ENCODE results near the gene BEAN1. TPM values are rescaled to one million over a fixed set of nuclear protein-coding genes. Genes with fewer than 3 reads are reported as not detected.

Gene BEAN1
- total and polyA plus RNA-seq, 9 of the 15 experiments (the other 6 are each of a cell fraction or from before 2014, with no cell fraction given), result not detected

GRCh38 chr16:66408163-66409048, 18.7 kb upstream of the BEAN1 start:
- Histone ChIP-seq H3K9ac (ENCODE audit: insufficient read depth in 1 of 2, low read depth in 2 of 2, low read length in 2 of 2) (no peak overlapping the region), H4K20me1 (replicated peaks; ENCODE audit: control insufficient read depth, insufficient read depth, low read length) (0 out of 2 replicates have a peak, but pooled peaks cover 7% of the 10 kb centered on the region), H3K9me1 (ENCODE audit: control insufficient read depth, insufficient read depth, low read length) (no peaks in the 10 kb centered on the region), H3K79me2 (ENCODE audit: control insufficient read depth, insufficient read depth, low read length) (no peaks in the 10 kb centered on the region), H3K27ac (ENCODE audit: extremely low read depth, low read depth, low read length) (no peak overlapping the region), H3K4me2 (ENCODE audit: insufficient read depth, low read length) (peak overlapping the region; percentile 26), H3K9me3 (replicated peaks; ENCODE audit: control insufficient read depth, insufficient read depth, low read depth, low read length) (no peaks in the 10 kb centered on the region), H2AFZ (ENCODE audit: low read depth, low read length) (peak overlapping the region; percentile 60), H3K4me3 (no peak overlapping the region), H3K4me1 (replicated peaks in 1 of 2; ENCODE audit: control insufficient read depth in 2 of 2, insufficient read depth in 2 of 2, low read length in 2 of 2) (peaks cover 0 to 8% of the 10 kb centered on the region in 2 experiments; a peak in 3 of 5 replicates), H3K36me3 (ENCODE audit: control insufficient read depth, insufficient read depth, low read length) (no peaks in the 10 kb centered on the region), H3K27me3 (ENCODE audit: control insufficient read depth in 2 of 2, insufficient read depth in 2 of 2, low read length in 2 of 2) (peaks cover under 1 to 14% of the 10 kb centered on the region in 2 experiments; a peak in 3 of 5 replicates)
- DNase-seq (ENCODE audit: extremely low read depth in 1 of 4, low spot score in 3 of 4) (peak in 1 of 4 experiments; percentile 16), ATAC-seq (peak; percentile 52), FAIRE-seq (peak; percentile 15)
- WGBS (ENCODE audit: insufficient coverage, low coverage, missing lambda C conversion rate), result 2% methylated on average over 5 of the region's 5 CpGs
- no TSS peak for BruUV-seq (replicated peaks)
- in situ Hi-C loops (cut with MboI), result loop anchor here (5.0 to 10.0 kb wide), 3 partner anchors 79 to 456 kb away; no protein-coding TSS in a partner anchor
- ChIA-PET POLR2A (no interaction called here), CTCF (ENCODE audit: low intra/inter-chr PET ratio) (interaction anchor here (2.5 kb wide), 1 partner anchor 181 kb away, joined by 22 read pairs; no protein-coding TSS in a partner anchor)
- intact Hi-C loops (cut with micrococcal nuclease), result loop anchor here (5.0 to 10.0 kb wide), 3 partner anchors 199 to 519 kb away; partner anchors contain the start of gene RRAD
- TF ChIP-seq FOSL1 (tag; conservative IDR thresholded peaks at IDR 0.05), result peak; percentile 47; the same call in 1 of the 2 replicates
- TF ChIP-seq, protein P1, sequence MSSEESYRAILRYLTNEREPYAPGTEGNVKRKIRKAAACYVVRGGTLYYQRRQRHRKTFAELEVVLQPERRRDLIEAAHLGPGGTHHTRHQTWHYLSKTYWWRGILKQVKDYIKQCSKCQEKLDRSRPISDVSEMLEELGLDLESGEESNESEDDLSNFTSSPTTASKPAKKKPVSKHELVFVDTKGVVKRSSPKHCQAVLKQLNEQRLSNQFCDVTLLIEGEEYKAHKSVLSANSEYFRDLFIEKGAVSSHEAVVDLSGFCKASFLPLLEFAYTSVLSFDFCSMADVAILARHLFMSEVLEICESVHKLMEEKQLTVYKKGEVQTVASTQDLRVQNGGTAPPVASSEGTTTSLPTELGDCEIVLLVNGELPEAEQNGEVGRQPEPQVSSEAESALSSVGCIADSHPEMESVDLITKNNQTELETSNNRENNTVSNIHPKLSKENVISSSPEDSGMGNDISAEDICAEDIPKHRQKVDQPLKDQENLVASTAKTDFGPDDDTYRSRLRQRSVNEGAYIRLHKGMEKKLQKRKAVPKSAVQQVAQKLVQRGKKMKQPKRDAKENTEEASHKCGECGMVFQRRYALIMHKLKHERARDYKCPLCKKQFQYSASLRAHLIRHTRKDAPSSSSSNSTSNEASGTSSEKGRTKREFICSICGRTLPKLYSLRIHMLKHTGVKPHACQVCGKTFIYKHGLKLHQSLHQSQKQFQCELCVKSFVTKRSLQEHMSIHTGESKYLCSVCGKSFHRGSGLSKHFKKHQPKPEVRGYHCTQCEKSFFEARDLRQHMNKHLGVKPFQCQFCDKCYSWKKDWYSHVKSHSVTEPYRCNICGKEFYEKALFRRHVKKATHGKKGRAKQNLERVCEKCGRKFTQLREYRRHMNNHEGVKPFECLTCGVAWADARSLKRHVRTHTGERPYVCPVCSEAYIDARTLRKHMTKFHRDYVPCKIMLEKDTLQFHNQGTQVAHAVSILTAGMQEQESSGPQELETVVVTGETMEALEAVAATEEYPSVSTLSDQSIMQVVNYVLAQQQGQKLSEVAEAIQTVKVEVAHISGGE (CRISPR knock-in tag; IDR thresholded peaks at IDR 0.05), result peak in 2 of 3 experiments; percentile 61 to 91; a peak in 4 of 6 replicates
- no peak for TF ChIP-seq CEBPG (CRISPR knock-in tag; IDR thresholded peaks at IDR 0.05)
- no peak for TF ChIP-seq CEBPG (tag; conservative IDR thresholded peaks at IDR 0.05 in 1 of 2, IDR thresholded peaks at IDR 0.05 in 1 of 2)
- TF ChIP-seq SIN3B (IDR thresholded peaks at IDR 0.05; ENCODE audit: low read depth), result no peak
- TF ChIP-seq, protein P2, sequence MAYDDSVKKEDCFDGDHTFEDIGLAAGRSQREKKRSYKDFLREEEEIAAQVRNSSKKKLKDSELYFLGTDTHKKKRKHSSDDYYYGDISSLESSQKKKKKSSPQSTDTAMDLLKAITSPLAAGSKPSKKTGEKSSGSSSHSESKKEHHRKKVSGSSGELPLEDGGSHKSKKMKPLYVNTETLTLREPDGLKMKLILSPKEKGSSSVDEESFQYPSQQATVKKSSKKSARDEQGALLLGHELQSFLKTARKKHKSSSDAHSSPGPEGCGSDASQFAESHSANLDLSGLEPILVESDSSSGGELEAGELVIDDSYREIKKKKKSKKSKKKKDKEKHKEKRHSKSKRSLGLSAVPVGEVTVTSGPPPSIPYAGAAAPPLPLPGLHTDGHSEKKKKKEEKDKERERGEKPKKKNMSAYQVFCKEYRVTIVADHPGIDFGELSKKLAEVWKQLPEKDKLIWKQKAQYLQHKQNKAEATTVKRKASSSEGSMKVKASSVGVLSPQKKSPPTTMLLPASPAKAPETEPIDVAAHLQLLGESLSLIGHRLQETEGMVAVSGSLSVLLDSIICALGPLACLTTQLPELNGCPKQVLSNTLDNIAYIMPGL (CRISPR knock-in tag; IDR thresholded peaks at IDR 0.05), result no peak
- no peak for TF ChIP-seq UBTF (IDR thresholded peaks at IDR 0.05; ENCODE audit: borderline replicate concordance in 1 of 2, low read depth in 2 of 2, low read length in 2 of 2)
- peak; percentile 6 for TF ChIP-seq MEIS2 (IDR thresholded peaks at IDR 0.05; ENCODE audit: partially characterized antibody)
- TF ChIP-seq GABPB1 (CRISPR knock-in tag; IDR thresholded peaks at IDR 0.05), result no peak
- no peak for TF ChIP-seq KHSRP (IDR thresholded peaks at IDR 0.05)
- TF ChIP-seq ZNF589 (CRISPR knock-in tag; IDR thresholded peaks at IDR 0.05; ENCODE audit: low read depth), result 0 out of 2 replicates have a peak, but pooled peaks have one; percentile 31

Measured in K562 (cell line).